Neutrophil (primary cell): ENCODE data around the gene PSMG1.

Experiments used
- H3K27ac ChIP-seq: fragments of 200-600 bp; sonication (generic); 2 replicates; pipeline ENCODE4 v1.5.1; 2016; ENCODE audit warnings: mild to moderate bottlenecking, moderate library complexity
- H3K27me3 ChIP-seq: fragments of 200-600 bp; sonication (generic); 2 replicates; pipeline ENCODE4 v1.6.0; 2016; ENCODE audit warnings: mild to moderate bottlenecking
- H3K36me3 ChIP-seq: fragments of 200-600 bp; sonication (generic); 2 replicates; pipeline ENCODE4 v1.5.1; 2017
- H3K4me1 ChIP-seq, 2 experiments: fragments of 200-600 bp in 1 of 2; sonication (generic) in 1 of 2; 1 replicate in 1 of 2; 2 replicates in 1 of 2; pipeline versions ENCODE4 v1.5.1 to v1.6.1; 2013 to 2016; ENCODE audit warnings: low read depth in 1 of 2, low read length in 1 of 2, mild to moderate bottlenecking in 1 of 2, moderate library complexity in 1 of 2; ENCODE audit not compliant: control insufficient read depth in 1 of 2, insufficient read depth in 1 of 2
- H3K4me3 ChIP-seq, 2 experiments: fragments of 200-600 bp in 1 of 2; sonication (generic) in 1 of 2; 1 replicate in 1 of 2; 2 replicates in 1 of 2; pipeline ENCODE4 v1.5.1; 2013 to 2016; ENCODE audit warnings: low read depth in 1 of 2, low read length in 1 of 2, mild to moderate bottlenecking in 1 of 2, moderate library complexity in 1 of 2
- H3K9me3 ChIP-seq: fragments of 200-600 bp; sonication (generic); 2 replicates; pipeline ENCODE4 v1.5.1; 2016
- CTCF ChIP-seq: fragments of 200-600 bp; sonication (generic); IDR thresholded peaks from 2 replicates; pipeline ENCODE4 v1.5.1; 2016; ENCODE audit warnings: antibody characterized with exemption

The PSMG1 gene

GRCh38 chr21:39196838-39197237, 13.6 kb upstream of the PSMG1 start:
- Histone ChIP-seq H3K36me3 (peaks cover 73% of the 10 kb centered on the region), H3K27me3 (no peaks in the 10 kb centered on the region), H3K27ac (no peak overlapping the region), H3K4me3 (no peak overlapping the region), H3K9me3 (no peaks in the 10 kb centered on the region), H3K4me1 (no peaks in the 10 kb centered on the region)
- TF ChIP-seq CTCF, result no peak

GRCh38 chr21:39196310-39196709, 13.1 kb upstream of the PSMG1 start:
- Histone ChIP-seq H3K4me3 (no peak overlapping the region), H3K27ac (no peak overlapping the region), H3K9me3 (no peaks in the 10 kb centered on the region), H3K36me3 (peaks cover 68% of the 10 kb centered on the region), H3K27me3 (no peaks in the 10 kb centered on the region), H3K4me1 (no peaks in the 10 kb centered on the region)
- no peak for TF ChIP-seq CTCF

- H3K27ac ChIP-seq, result no peak overlapping the region
- H3K4me1 ChIP-seq, result no peaks in the 10 kb centered on the region
- no peaks in the 10 kb centered on the region for H3K9me3 ChIP-seq
- H3K4me3 ChIP-seq, result no peak overlapping the region
- no peaks in the 10 kb centered on the region for H3K27me3 ChIP-seq
- TF ChIP-seq CTCF, result no peak
- H3K36me3 ChIP-seq, result peaks cover 39% of the 10 kb centered on the region
Measured at GRCh38 chr21:39193380-39193779, 10.1 kb upstream of the PSMG1 start.

- no peaks in the 10 kb centered on the region for H3K4me1 ChIP-seq
- no peak overlapping the region for H3K4me3 ChIP-seq
- no peaks in the 10 kb centered on the region for H3K9me3 ChIP-seq
- H3K27ac ChIP-seq, result no peak overlapping the region
- no peak for TF ChIP-seq CTCF
- H3K36me3 ChIP-seq, result peaks cover 12% of the 10 kb centered on the region
- H3K27me3 ChIP-seq, result no peaks in the 10 kb centered on the region
Measured at GRCh38 chr21:39189857-39190604, 6.8 kb upstream of the PSMG1 start.

GRCh38 chr21:39188521-39189139, 5.4 kb upstream of the PSMG1 start:
- Histone ChIP-seq H3K4me3 (no peak overlapping the region), H3K27ac (no peak overlapping the region), H3K27me3 (no peaks in the 10 kb centered on the region), H3K4me1 (peaks cover 9 to 11% of the 10 kb centered on the region in 2 experiments), H3K9me3 (no peaks in the 10 kb centered on the region), H3K36me3 (no peaks in the 10 kb centered on the region)
- TF ChIP-seq CTCF, result no peak
